ENCODE results near the gene F10. TPM values are rescaled to one million over a fixed set of nuclear protein-coding genes. Genes with fewer than 3 reads are reported as not detected.

Gene F10
- polyA plus RNA-seq, 1 donor from 2014 or later = not detected

DNA sequence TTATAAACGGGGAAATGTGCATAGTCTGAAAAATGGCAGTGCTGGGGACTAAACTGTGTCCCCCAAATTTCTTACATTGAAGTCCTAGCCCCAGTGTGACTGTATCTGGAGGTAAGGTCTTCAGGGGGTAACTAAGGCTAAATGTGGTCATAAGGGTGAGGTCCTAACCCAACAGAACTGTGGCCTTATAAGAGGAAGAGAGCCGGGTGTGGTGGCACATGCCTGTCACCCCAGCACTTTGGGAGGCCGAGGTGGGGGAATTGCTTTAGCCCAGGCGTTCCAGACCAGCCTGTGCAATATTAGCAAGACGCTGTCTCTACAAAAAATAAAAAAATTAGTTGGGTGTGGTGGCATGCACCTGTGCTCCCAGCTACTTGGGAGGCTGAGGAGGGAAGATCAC lies 53.7 kb downstream of the F10 start (continued):
- TF ChIP-seq, protein P1, sequence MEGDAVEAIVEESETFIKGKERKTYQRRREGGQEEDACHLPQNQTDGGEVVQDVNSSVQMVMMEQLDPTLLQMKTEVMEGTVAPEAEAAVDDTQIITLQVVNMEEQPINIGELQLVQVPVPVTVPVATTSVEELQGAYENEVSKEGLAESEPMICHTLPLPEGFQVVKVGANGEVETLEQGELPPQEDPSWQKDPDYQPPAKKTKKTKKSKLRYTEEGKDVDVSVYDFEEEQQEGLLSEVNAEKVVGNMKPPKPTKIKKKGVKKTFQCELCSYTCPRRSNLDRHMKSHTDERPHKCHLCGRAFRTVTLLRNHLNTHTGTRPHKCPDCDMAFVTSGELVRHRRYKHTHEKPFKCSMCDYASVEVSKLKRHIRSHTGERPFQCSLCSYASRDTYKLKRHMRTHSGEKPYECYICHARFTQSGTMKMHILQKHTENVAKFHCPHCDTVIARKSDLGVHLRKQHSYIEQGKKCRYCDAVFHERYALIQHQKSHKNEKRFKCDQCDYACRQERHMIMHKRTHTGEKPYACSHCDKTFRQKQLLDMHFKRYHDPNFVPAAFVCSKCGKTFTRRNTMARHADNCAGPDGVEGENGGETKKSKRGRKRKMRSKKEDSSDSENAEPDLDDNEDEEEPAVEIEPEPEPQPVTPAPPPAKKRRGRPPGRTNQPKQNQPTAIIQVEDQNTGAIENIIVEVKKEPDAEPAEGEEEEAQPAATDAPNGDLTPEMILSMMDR (IDR thresholded peaks at IDR 0.05; ENCODE audit: poor library complexity, severe bottlenecking) = no peak

DNA sequence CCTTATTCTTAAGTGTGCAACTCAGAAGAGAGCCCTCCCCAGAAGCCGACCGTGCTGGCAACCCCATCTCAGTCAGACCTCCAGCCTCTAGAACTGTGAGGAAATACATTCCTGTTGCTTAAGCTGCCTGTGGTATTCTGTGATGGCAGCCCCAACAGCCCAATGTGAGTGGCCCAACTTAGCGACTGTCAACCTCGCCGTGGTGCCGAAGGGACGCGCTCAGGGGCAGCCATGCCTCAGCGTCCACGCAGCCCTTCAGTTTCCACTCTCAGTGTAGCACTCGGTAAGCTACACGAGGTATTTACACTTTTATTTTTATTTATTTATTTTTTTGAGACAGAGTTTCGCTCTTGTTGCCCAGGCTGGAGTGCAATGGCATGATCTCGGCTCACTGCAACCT lies 54.2 kb downstream of the F10 start:
- no peaks in the 10 kb centered on the region for H4K20me1 ChIP-seq (ENCODE audit: insufficient read depth)
- H3K4me2 ChIP-seq (ENCODE audit: low read length) = no peak overlapping the region
- H3K27ac ChIP-seq (ENCODE audit: low read length) = no peak overlapping the region
- H3K36me3 ChIP-seq (ENCODE audit: insufficient read depth, low read length) = no peaks in the 10 kb centered on the region
- H3K79me2 ChIP-seq (replicated peaks; ENCODE audit: insufficient read depth, low read length) = no peaks in the 10 kb centered on the region
- no peak overlapping the region for H2AFZ ChIP-seq (ENCODE audit: low read depth, low read length)
- TF ChIP-seq EZH2 (IDR thresholded peaks at IDR 0.05; ENCODE audit: borderline replicate concordance, insufficient read depth, low read length, poor library complexity, severe bottlenecking) (no peak), RAD21 (conservative IDR thresholded peaks at IDR 0.05) (no peak), MXI1 (conservative IDR thresholded peaks at IDR 0.05; ENCODE audit: poor library complexity, severe bottlenecking) (no peak), TAF1 (IDR thresholded peaks at IDR 0.05; ENCODE audit: low read depth) (no peak), SMC3 (conservative IDR thresholded peaks at IDR 0.05; ENCODE audit: poor library complexity) (no peak), POLR2AphosphoS5 (IDR thresholded peaks at IDR 0.05) (no peak), EP300 (conservative IDR thresholded peaks at IDR 0.05; ENCODE audit: poor library complexity, severe bottlenecking) (no peak)
- TF ChIP-seq, protein P2, sequence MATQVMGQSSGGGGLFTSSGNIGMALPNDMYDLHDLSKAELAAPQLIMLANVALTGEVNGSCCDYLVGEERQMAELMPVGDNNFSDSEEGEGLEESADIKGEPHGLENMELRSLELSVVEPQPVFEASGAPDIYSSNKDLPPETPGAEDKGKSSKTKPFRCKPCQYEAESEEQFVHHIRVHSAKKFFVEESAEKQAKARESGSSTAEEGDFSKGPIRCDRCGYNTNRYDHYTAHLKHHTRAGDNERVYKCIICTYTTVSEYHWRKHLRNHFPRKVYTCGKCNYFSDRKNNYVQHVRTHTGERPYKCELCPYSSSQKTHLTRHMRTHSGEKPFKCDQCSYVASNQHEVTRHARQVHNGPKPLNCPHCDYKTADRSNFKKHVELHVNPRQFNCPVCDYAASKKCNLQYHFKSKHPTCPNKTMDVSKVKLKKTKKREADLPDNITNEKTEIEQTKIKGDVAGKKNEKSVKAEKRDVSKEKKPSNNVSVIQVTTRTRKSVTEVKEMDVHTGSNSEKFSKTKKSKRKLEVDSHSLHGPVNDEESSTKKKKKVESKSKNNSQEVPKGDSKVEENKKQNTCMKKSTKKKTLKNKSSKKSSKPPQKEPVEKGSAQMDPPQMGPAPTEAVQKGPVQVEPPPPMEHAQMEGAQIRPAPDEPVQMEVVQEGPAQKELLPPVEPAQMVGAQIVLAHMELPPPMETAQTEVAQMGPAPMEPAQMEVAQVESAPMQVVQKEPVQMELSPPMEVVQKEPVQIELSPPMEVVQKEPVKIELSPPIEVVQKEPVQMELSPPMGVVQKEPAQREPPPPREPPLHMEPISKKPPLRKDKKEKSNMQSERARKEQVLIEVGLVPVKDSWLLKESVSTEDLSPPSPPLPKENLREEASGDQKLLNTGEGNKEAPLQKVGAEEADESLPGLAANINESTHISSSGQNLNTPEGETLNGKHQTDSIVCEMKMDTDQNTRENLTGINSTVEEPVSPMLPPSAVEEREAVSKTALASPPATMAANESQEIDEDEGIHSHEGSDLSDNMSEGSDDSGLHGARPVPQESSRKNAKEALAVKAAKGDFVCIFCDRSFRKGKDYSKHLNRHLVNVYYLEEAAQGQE (IDR thresholded peaks at IDR 0.05; ENCODE audit: borderline replicate concordance) = no peak
- TF ChIP-seq, protein P1 (IDR thresholded peaks at IDR 0.05; ENCODE audit: poor library complexity, severe bottlenecking) = no peak
- no peaks in the 10 kb centered on the region for H3F3A ChIP-seq (ENCODE audit: insufficient read depth, low read length, poor library complexity, severe bottlenecking)
- no peak overlapping the region for H3K9ac ChIP-seq (ENCODE audit: low read length)
- no peaks in the 10 kb centered on the region for H3K9me2 ChIP-seq (ENCODE audit: insufficient read depth, low read length)
- no peaks in the 10 kb centered on the region for H3K9me3 ChIP-seq (ENCODE audit: low read length)
- H3K27me3 ChIP-seq (ENCODE audit: insufficient read depth, low read depth, low read length) = no peaks in the 10 kb centered on the region
- no peak overlapping the region for H3K4me3 ChIP-seq (ENCODE audit: low read length)

Measured in neural cell (in vitro differentiated cells).